GM18868 (cell line): ENCODE results near the gene S100A1.
"Not testable (repeated sequence)": the region's sequence is repeated elsewhere in the genome, so short reads cannot be mapped to it uniquely, and the experiment has no call there.

ENCODE experiments used
- ATAC-seq: cut with Tn5 transposase; IDR thresholded peaks from one replicate; pipeline ENCODE4 v1.9.1; 2021; ENCODE audit warnings: mild to moderate bottlenecking, moderate library complexity; ENCODE audit not compliant: unreplicated experiment

S100A1 gene

DNA sequence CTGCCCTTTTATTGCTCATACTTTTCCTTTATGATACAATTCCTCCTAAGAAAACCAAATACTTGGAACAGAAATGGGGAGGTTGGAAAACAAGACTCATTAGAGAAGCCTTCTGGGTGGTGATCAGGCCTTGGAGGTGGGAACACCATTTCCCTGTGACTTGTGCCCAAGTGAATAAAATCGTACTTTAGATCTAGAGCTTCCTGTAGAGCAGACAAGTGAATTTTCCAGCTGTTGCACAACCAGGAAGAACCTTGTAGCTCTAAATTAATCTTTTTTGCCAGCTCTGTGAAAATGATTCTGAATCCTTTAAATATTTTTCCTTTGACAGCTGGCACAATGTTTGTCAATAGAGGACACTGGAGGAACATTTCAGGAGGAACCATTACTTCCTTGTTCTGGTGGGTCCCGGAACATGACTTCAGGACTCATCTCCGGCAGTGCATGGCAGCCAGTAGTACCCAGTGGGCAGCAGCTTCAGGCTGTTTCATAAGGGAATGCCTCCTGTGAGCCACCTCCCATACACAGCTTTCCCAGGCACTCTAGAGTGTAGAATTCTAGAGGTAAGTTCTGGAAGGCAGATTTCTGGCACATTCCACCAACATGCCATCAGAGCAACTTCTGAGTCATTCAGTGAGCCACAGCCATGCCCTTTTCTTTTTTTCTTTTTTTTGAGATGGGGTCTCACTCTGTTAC lies 24.7 kb downstream of the S100A1 start:
- ATAC-seq, result no peak

DNA sequence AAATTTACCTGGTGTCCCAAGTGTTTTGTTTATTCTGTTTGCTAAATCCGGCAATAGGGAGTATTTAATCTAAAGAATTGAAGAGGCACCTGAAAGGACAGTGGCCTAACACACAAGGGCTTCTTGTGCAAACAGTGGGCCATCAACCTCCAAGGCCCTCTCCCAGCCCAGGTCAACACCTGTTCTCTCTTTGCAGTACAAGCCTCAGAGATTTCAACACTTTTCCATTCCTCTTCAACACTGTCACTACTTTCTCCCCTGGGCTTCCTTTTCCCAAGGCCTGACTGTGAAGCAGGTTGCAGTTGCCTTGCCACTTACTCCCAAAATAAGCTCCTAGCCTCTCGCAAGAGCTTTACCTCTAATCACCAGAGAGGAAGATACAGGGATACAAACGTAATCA lies 27.1 kb downstream of the S100A1 start:
- no peak for ATAC-seq

- peak; percentile 94 for ATAC-seq
Observed at GRCh38 chr1:153658400-153659174, 30.4 kb downstream of the S100A1 start, which contains the start of gene SNAPIN. SNAPIN (plus strand) TSS chr1:153658703; CDS start chr1:153658744, 41 bp downstream.

- ATAC-seq, result no peak
Observed at GRCh38 chr1:153659175-153659534, 30.9 kb downstream of the S100A1 start.

DNA sequence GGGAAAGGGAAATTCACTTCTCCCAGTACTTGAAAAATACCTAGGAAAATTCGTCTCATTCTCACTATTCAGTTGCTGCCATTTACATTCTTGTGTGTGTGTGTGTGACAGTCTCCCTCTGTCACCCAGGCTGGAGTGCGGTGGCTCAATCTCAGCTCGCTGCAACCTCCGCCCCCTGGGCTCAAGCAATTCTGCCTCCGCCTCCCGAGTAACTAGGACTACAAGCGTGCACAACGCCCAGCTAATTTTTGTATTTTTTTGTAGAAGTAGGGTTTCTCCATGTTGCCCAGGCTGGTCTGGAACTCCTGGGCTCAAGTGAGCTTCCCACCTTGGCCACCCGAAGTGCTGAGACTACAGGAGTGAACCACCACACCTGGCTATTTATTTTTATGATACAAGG lies 31.4 kb downstream of the S100A1 start:
- ATAC-seq, result no peak

DNA sequence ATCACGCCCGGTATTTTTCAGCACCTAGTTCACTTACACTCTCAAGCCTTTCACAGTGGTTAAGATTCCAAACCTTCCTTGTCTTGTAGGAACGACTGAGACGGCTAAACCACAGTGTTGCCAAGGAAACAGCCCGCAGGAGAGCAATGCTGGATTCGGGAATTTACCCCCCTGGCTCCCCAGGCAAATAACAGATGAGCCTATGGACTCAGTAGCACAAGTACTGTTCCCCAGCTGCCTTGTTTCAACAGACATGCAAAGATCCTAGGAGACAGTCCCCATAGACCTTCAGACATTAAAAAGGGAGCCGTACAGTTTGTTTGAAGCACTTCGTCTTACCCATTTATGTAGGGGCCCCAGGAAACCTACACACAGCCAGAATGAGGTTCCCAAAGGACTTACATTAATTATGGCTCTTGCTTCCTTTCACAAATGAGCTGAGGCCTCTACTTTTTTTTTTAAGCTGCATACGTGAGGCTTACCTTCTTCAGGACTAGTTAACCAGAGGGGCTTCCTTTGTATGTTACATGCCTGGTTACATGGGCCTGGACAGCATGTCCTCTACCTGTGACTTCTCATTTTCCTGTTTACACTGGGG lies 33.0 kb downstream of the S100A1 start:
- no peak for ATAC-seq

DNA sequence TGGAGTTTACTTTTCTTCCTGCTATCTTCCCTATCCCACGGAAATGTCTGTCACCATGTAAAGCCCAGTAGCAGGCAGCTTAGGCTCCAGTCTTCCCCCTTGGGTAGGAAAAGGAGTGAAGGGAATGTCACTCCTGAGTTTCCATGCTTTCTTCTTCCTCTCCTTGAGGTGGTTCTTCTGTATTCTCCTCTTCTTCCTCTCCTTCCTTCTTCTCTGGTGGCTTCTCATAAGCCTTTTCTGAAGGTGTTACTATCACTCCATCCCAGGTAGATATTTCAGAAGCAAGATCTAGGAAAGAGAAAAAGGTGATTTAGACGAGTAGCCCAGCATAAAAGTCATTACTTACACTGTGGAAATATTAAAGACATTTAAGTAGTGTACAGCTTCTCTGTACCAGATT lies 34.0 kb downstream of the S100A1 start:
- no peak for ATAC-seq

DNA sequence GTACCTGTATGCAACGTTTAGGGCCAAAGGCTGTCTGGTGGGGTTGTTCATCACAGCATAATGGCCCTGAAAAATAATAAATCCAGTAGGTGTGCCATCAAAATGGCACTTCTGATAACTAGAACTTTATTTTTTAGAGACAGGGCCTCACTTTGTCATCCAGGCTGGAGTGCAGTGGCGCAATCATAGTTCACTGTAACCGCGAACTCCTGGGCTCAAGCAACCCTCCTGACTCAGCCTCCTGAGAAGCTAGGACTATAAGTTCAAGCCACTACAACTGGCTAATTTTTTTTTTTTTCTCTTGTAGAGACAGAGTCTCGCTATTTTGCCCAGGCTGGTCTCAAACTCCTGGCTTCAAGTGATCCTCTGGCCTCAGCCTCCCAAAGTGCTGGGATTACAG lies 35.0 kb downstream of the S100A1 start:
- no peak for ATAC-seq

DNA sequence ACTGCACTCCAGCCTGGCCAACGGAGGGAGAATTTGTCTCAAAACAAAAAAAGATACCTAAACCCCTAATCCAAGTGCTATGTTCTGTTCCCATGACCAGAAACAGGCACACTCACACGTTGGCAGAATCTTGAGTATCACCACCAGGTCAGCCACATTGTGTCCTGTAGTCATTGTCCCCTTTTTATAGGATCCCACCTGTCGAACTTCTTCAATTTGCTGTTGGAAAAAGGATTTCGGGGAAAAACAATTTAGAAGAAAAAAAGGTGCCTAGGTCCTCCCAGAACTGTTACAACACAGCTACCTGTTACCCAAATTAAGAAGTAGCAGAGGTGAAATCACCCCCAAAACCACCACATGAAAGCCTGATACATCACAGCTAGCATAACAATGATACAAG lies 39.2 kb downstream of the S100A1 start:
- ATAC-seq, result no peak

DNA sequence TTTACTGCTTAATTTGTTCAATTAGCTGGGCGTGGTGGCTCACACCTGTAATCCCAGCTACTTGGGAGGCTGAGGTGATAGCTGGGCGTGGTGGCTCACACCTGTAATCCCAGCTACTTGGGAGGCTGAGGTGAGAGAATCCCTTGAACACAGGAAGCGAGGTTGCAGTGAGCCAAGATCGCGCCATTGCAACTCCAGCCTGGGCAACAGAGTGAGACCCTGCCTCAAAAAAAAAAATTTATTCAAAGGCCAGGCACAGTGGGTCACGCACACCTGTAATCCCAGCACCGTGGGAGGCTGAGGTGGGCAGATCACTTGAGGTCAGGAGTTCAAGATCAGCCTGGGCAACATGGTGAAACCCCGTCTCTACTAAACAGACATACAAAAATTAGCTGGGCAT lies 40.4 kb downstream of the S100A1 start:
- not testable (repeated sequence) for ATAC-seq

DNA sequence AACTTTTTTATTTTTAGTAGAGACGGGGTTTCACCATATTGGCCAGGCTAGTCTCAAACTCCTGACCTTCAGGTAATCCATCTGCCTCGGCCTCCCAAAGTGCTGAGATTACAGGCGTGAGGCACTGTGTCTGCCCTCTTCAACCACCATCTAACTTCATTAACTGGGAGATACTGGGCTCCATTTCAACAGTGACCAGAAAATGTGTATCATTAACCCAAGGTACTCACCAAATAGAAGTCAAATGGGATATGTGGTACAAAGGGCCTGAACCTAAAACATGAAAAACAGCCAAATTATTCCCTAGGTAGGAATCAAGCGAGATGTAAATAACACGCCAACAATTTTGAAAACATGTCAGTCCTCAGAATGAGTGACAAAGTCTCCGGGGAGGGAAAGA lies 41.4 kb downstream of the S100A1 start:
- ATAC-seq, result no peak

- no peak for ATAC-seq
Observed at GRCh38 chr1:153670257-153670858, 42.1 kb downstream of the S100A1 start.

- peak; percentile 92 for ATAC-seq
Observed at GRCh38 chr1:153670859-153671627, 42.8 kb downstream of the S100A1 start, which contains the start of gene ILF2. ILF2 (minus strand) TSS chr1:153670993; CDS start chr1:153670922, 71 bp downstream.

- ATAC-seq, result peak; percentile 13
Observed at GRCh38 chr1:153671628-153672353, 43.6 kb downstream of the S100A1 start.

DNA sequence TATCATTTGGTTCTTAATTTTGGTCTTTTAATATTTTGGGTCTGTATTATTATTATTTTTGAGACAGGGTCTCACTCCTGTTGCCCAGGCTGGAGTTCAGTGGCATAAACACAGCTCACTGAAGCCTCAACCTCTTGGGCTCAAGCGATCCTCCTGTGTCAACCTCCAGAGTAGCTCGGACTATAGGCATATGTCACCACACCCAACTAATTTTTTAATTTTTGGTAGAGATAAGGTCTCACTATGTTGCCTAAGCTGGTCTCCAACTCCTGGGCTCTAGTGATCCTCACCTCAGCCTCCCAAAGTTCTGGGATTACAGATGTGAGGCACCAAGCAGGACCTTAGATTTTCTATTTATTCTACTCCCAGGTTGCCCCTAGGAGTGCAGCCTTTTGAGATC lies 45.3 kb downstream of the S100A1 start:
- ATAC-seq, result no peak

DNA sequence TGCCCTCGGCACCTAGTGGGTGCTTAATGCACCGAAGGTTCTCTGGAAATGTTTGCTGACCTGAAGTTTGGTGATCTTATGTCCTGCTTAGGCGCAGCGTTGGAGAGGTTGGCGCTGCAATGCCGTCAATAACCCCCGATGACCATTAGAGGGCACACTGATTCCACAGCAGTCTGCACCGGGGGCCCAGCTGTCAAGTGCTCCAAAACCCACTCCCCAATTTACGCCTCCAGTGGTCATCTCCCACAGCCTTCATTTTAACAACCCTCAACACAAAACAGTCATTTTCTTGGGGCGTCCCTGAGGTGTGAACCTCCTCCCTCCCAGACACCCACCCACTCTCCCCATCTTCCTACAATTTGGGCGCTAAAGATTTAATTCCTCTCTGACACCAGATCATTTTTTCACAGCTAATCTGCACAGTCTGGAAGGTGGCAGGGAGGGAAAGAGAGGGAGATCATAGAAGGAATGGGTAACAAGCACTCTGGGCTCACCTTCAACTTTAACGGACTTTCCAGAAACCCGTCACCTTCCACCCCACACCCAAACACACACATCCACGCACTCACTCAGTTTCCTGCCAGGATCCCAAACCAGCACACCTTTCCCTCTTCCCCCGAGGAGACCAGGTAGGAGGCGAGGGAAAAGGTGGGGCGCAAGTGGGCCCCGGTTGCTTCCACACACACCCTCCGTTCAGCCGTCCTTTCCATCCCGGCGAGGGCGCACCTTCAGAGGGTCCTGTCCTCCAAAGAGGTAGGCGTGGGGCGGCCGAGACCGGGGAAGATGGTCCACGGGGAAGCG lies 49.7 kb downstream of the S100A1 start:
- no peak for ATAC-seq

DNA sequence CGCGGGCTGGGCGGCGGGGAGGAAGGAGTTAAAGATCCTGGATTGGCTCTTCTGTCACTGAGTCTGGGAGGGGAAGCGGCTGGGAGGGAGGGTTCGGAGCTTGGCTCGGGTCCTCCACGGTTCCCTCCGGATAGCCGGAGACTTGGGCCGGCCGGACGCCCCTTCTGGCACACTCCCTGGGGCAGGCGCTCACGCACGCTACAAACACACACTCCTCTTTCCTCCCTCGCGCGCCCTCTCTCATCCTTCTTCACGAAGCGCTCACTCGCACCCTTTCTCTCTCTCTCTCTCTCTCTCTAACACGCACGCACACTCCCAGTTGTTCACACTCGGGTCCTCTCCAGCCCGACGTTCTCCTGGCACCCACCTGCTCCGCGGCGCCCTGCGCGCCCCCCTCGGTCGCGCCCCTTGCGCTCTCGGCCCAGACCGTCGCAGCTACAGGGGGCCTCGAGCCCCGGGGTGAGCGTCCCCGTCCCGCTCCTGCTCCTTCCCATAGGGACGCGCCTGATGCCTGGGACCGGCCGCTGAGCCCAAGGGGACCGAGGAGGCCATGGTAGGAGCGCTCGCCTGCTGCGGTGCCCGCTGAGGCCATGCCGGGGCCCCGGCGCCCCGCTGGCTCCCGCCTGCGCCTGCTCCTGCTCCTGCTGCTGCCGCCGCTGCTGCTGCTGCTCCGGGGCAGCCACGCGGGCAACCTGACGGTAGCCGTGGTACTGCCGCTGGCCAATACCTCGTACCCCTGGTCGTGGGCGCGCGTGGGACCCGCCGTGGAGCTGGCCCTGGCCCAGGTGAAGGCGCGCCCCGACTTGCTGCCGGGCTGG lies 50.5 kb downstream of the S100A1 start, which contains the start of gene NPR1:
Gene NPR1, plus strand, starts transcription at position 170 of the 818 bp plus-strand sequence. Its CDS starts 421 bp downstream, at position 591.
- no peak for ATAC-seq
